HL-60 (cell line): ENCODE results near the gene LIPK.

Experiments
- DNase-seq, 2 experiments: peaks; one replicate each; pipeline ENCODE4 v3.0.0-alpha.2; 2010 to 2020; ENCODE audit warnings: low read depth in 1 of 2, low spot score in 1 of 2
- H3K27ac ChIP-seq: fragments of 250-450 bp; sonication (Bioruptor Pico); replicated peaks from 2 replicates; pipeline ENCODE4 v1.5.1; 2020; ENCODE audit warnings: mild to moderate bottlenecking, moderate library complexity
- H3K27me3 ChIP-seq: fragments of 250-450 bp; sonication (Bioruptor Pico); 2 replicates; pipeline ENCODE4 v1.5.1; 2021; ENCODE audit warnings: mild to moderate bottlenecking, moderate library complexity; ENCODE audit not compliant: insufficient read depth, poor library complexity, severe bottlenecking
- H3K4me3 ChIP-seq: replicated peaks from 2 replicates; pipeline ENCODE4 v1.5.1; 2011; ENCODE audit warnings: mild to moderate bottlenecking, control low read depth, low read length; ENCODE audit not compliant: insufficient read depth
- GABPA ChIP-seq: IDR thresholded peaks from 2 replicates; pipeline ENCODE4 v1.6.1; 2012; ENCODE audit warnings: low read depth
- POLR2AphosphoS5 ChIP-seq: IDR thresholded peaks from 2 replicates; pipeline ENCODE4 v1.6.1; 2012; ENCODE audit warnings: low read depth
- SPI1 ChIP-seq: IDR thresholded peaks from 2 replicates; pipeline ENCODE4 v1.6.1; 2012; ENCODE audit warnings: low read depth, mild to moderate bottlenecking, borderline replicate concordance
- TF ChIP-seq, protein P1 (sequence below): IDR thresholded peaks from 2 replicates; pipeline ENCODE4 v1.6.1; 2012; ENCODE audit warnings: low read depth; ENCODE audit not compliant: insufficient replicate concordance
- TF ChIP-seq, protein P2 (sequence below): IDR thresholded peaks from one replicate; pipeline ENCODE4 v1.5.1; 2011; ENCODE audit warnings: low read length, control low read depth, inconsistent platforms; ENCODE audit not compliant: insufficient read depth

Gene LIPK

DNA sequence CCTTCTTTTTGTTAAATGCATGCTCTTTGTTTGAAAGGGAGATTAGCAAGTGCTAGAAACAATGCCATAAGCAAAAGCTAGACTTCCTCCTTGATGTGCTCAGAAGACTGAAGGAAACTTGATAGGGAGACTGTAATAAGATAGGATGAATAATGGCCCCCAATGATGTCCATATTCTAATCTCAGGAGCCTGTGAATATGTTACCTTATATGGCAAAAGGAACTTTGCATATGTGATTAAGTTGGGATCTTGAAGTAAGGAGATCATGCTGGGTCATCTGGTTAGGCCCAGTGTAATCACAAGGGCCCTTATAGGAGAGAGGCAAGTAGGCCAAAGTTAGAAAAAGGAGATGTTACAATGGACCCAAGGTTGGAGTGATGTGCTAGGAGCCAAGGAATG is 82.9 kb downstream of the LIPK start:
- no peak overlapping the region for H3K27ac ChIP-seq
- DNase-seq = no peak
- TF ChIP-seq GABPA (no peak), POLR2AphosphoS5 (no peak), SPI1 (no peak)
- TF ChIP-seq, protein P1, sequence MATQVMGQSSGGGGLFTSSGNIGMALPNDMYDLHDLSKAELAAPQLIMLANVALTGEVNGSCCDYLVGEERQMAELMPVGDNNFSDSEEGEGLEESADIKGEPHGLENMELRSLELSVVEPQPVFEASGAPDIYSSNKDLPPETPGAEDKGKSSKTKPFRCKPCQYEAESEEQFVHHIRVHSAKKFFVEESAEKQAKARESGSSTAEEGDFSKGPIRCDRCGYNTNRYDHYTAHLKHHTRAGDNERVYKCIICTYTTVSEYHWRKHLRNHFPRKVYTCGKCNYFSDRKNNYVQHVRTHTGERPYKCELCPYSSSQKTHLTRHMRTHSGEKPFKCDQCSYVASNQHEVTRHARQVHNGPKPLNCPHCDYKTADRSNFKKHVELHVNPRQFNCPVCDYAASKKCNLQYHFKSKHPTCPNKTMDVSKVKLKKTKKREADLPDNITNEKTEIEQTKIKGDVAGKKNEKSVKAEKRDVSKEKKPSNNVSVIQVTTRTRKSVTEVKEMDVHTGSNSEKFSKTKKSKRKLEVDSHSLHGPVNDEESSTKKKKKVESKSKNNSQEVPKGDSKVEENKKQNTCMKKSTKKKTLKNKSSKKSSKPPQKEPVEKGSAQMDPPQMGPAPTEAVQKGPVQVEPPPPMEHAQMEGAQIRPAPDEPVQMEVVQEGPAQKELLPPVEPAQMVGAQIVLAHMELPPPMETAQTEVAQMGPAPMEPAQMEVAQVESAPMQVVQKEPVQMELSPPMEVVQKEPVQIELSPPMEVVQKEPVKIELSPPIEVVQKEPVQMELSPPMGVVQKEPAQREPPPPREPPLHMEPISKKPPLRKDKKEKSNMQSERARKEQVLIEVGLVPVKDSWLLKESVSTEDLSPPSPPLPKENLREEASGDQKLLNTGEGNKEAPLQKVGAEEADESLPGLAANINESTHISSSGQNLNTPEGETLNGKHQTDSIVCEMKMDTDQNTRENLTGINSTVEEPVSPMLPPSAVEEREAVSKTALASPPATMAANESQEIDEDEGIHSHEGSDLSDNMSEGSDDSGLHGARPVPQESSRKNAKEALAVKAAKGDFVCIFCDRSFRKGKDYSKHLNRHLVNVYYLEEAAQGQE = no peak
- TF ChIP-seq, protein P2, sequence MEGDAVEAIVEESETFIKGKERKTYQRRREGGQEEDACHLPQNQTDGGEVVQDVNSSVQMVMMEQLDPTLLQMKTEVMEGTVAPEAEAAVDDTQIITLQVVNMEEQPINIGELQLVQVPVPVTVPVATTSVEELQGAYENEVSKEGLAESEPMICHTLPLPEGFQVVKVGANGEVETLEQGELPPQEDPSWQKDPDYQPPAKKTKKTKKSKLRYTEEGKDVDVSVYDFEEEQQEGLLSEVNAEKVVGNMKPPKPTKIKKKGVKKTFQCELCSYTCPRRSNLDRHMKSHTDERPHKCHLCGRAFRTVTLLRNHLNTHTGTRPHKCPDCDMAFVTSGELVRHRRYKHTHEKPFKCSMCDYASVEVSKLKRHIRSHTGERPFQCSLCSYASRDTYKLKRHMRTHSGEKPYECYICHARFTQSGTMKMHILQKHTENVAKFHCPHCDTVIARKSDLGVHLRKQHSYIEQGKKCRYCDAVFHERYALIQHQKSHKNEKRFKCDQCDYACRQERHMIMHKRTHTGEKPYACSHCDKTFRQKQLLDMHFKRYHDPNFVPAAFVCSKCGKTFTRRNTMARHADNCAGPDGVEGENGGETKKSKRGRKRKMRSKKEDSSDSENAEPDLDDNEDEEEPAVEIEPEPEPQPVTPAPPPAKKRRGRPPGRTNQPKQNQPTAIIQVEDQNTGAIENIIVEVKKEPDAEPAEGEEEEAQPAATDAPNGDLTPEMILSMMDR = no peak

DNA sequence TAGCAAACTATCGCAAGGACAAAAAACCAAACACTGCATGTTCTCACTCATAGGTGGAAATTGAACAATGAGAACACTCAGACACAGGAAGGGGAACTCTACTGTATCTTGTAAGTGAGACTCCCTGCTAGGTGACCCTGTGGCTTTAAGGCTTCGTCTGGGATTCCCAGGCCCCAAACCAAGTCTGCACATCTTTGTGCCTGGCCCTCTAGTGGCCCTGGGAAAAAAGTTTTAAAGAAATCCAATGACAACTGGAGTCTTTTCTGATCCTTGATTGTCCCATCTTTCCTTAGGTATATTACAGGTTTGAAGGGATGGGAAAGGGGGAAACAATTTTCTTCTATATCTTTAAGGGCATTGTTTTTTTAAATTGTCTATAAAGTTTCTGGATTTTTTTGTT is 85.9 kb downstream of the LIPK start:
- TF ChIP-seq, protein P2 = no peak
- TF ChIP-seq, protein P1 = no peak
- TF ChIP-seq POLR2AphosphoS5 (no peak), GABPA (no peak), SPI1 (no peak)
- peaks cover 11% of the 10 kb centered on the region for H3K27me3 ChIP-seq
- no peak overlapping the region for H3K4me3 ChIP-seq
- DNase-seq = peak in 1 of 2 experiments; percentile 12
- no peak overlapping the region for H3K27ac ChIP-seq

More for the DNA sequence above, 82.9 kb downstream of the LIPK start:
- H3K27me3 ChIP-seq = peaks cover 3% of the 10 kb centered on the region
- no peak overlapping the region for H3K4me3 ChIP-seq

DNA sequence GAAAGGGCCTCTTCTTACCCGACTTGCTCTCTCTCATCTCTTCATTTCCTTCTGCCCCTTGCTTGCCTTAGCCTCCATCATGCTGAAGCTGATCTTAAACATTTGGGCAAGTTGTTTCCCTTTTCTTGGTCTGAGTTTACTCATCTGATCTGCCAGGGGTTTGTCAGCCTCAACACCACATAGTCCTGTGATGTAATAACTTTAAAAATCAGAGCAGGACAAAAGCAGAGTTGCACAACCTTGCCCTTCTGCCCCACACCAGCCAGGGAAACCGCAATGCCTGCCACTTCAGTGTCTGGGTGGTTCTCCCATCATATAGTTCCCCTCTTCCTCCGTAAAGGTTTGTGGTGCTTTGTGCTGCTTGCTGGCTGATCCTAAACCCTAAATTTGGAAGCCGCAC is 86.6 kb downstream of the LIPK start:
- peak; percentile 40 to 90 for DNase-seq
- Histone ChIP-seq H3K27ac (no peak overlapping the region), H3K4me3 (no peak overlapping the region), H3K27me3 (peaks cover 11% of the 10 kb centered on the region)
- TF ChIP-seq SPI1 (peak; percentile 20; the same call in 1 of the 2 replicates), POLR2AphosphoS5 (peak; percentile 93)
- TF ChIP-seq, protein P2 = no peak

DNA sequence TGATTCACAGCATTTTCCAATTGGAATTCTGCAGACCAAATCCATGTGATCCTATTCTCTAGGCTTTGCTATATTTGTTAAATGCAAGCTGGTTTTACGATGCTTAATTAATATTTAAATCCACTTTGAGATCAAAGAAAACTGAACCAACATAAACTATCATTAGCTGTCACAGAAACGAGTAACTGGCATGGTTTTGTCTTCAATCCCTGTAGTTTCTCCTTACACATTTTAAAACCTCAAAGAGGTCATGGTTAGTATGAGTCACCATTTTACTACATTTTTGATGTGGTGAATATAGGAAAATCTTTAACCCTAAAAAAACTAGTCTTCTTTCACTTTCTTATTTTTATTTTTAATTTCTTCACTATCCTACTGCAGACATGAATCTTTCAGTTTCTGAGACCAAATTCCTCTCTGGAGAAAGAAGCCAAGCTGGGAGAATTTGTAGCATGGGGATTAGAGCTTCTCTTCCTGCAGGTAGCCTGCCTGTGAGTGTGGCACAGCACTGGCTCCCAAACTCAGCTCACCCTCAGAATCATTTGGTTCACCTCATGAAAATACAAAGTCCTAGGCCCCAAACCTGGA is 87.8 kb downstream of the LIPK start:
- DNase-seq = no peak
- Histone ChIP-seq H3K27me3 (peaks cover 18% of the 10 kb centered on the region), H3K4me3 (no peak overlapping the region), H3K27ac (no peak overlapping the region)
- TF ChIP-seq, protein P2 = no peak
